Measurements from ENCODE around the gene MGRN1. TPM values are rescaled to one million over a fixed set of nuclear protein-coding genes. Genes with fewer than 3 reads are reported as not detected.

Gene MGRN1
- total RNA-seq, 1 experiment from 2014 or later = 61.3 TPM

GRCh38 chr16:4734063-4734729, 109.6 kb downstream of the MGRN1 start, which contains the start of the genes ANKS3 and DNAAF8:
Gene ANKS3, minus strand, starts transcription at chr16:4734271. Its CDS starts 4,122 bp downstream, at chr16:4730149.
Gene DNAAF8, plus strand, starts transcription at chr16:4734537. Its CDS starts 1,978 bp downstream, at chr16:4736515.
- H3K36me3 Mint-ChIP-seq (ENCODE audit: insufficient read depth, unreplicated experiment) = peaks cover 34% of the 10 kb centered on the region
- peak within 1 kb of the TSS; percentile 98 for H3K27ac Mint-ChIP-seq (ENCODE audit: low read depth, unreplicated experiment)
- no peaks in the 10 kb centered on the region for H3K9me3 Mint-ChIP-seq (ENCODE audit: unreplicated experiment)
- no peaks in the 10 kb centered on the region for H3K27me3 Mint-ChIP-seq (ENCODE audit: insufficient read depth, unreplicated experiment)
- no TSS peak for BruUV-seq (replicated peaks)
- no peak for TF ChIP-seq CTCF (IDR thresholded peaks at IDR 0.05; ENCODE audit: unreplicated experiment)
- CTCF ChIA-PET = interaction anchor here (0.6 to 1.3 kb wide), 9 partner anchors 17 to 410 kb away, joined by 3 to 7 read pairs (median 3); partner anchors contain the start of gene MGRN1
- H3K4me3 Mint-ChIP-seq (ENCODE audit: unreplicated experiment) = peak within 1 kb of the TSS; percentile 98
- peak; percentile 98 for DNase-seq (ENCODE audit: unreplicated experiment)
- intact Hi-C loops (cut with micrococcal nuclease) = loop anchor here (1.0 to 10.0 kb wide), 3 partner anchors 33 to 361 kb away; partner anchors contain the start of genes EEF2KMT and ZNF500
- H3K4me1 Mint-ChIP-seq (ENCODE audit: insufficient read depth, unreplicated experiment) = peaks cover 13% of the 10 kb centered on the region
- POLR2A ChIA-PET = interaction anchor here (0.6 to 2.9 kb wide), 29 partner anchors 10 to 338 kb away, joined by 3 to 64 read pairs (median 5); partner anchors contain the start of genes ALG1, GLYR1, NUDT16L1 and ROGDI

- POLR2A ChIA-PET = interaction anchor here (0.5 to 2.9 kb wide), 28 partner anchors 10 to 337 kb away, joined by 3 to 64 read pairs (median 5); partner anchors contain the start of genes ALG1, GLYR1, ROGDI and SEPTIN12
Observed at GRCh38 chr16:4734730-4735535, 110.3 kb downstream of the MGRN1 start.

GRCh38 chr16:4736546-4736945, 111.9 kb downstream of the MGRN1 start:
- Mint-ChIP-seq H3K36me3 (ENCODE audit: insufficient read depth, unreplicated experiment) (peaks cover 12% of the 10 kb centered on the region), H3K9me3 (ENCODE audit: unreplicated experiment) (no peaks in the 10 kb centered on the region), H3K27ac (ENCODE audit: low read depth, unreplicated experiment) (no peak overlapping the region), H3K4me3 (ENCODE audit: unreplicated experiment) (no peak overlapping the region), H3K27me3 (ENCODE audit: insufficient read depth, unreplicated experiment) (no peaks in the 10 kb centered on the region), H3K4me1 (ENCODE audit: insufficient read depth, unreplicated experiment) (peaks cover 13% of the 10 kb centered on the region)
- intact Hi-C loops (cut with micrococcal nuclease) = loop anchor here (10.0 kb wide), 1 partner anchor 358 kb away; the partner anchor contains the start of gene EEF2KMT
- no peak for TF ChIP-seq CTCF (IDR thresholded peaks at IDR 0.05; ENCODE audit: unreplicated experiment)
- DNase-seq (ENCODE audit: unreplicated experiment) = no peak
- no TSS peak for BruUV-seq (replicated peaks)
- ChIA-PET POLR2A (interaction anchor here (1.8 kb wide), 1 partner anchor 32 kb away, joined by 11 read pairs; no protein-coding TSS in a partner anchor), CTCF (interaction anchor here (0.7 kb wide), 2 partner anchors 32 to 244 kb away, joined by 3 read pairs; no protein-coding TSS in a partner anchor)

More at GRCh38 chr16:4734730-4735535, 110.3 kb downstream of the MGRN1 start:
- Mint-ChIP-seq H3K27ac (ENCODE audit: low read depth, unreplicated experiment) (peak overlapping the region; percentile 98), H3K9me3 (ENCODE audit: unreplicated experiment) (no peaks in the 10 kb centered on the region), H3K36me3 (ENCODE audit: insufficient read depth, unreplicated experiment) (peaks cover 28% of the 10 kb centered on the region), H3K4me1 (ENCODE audit: insufficient read depth, unreplicated experiment) (peaks cover 13% of the 10 kb centered on the region), H3K27me3 (ENCODE audit: insufficient read depth, unreplicated experiment) (no peaks in the 10 kb centered on the region), H3K4me3 (ENCODE audit: unreplicated experiment) (peak overlapping the region; percentile 98)
- TSS peak; percentile 68 for BruUV-seq (replicated peaks)
- CTCF ChIA-PET = interaction anchor here (0.5 to 1.3 kb wide), 10 partner anchors 18 to 411 kb away, joined by 3 to 7 read pairs (median 3); partner anchors contain the start of gene MGRN1
- DNase-seq (ENCODE audit: unreplicated experiment) = peak; percentile 72
- intact Hi-C loops (cut with micrococcal nuclease) = loop anchor here (1.0 to 10.0 kb wide), 3 partner anchors 32 to 360 kb away; partner anchors contain the start of genes EEF2KMT and ZNF500
- no peak for TF ChIP-seq CTCF (IDR thresholded peaks at IDR 0.05; ENCODE audit: unreplicated experiment)

Data from MCF 10A (cell line).